ENCODE data around the gene SMIM45.
A peak's percentile ranks its signal among the peaks of the same experiment; 100 is the strongest.

Gene SMIM45

DNA sequence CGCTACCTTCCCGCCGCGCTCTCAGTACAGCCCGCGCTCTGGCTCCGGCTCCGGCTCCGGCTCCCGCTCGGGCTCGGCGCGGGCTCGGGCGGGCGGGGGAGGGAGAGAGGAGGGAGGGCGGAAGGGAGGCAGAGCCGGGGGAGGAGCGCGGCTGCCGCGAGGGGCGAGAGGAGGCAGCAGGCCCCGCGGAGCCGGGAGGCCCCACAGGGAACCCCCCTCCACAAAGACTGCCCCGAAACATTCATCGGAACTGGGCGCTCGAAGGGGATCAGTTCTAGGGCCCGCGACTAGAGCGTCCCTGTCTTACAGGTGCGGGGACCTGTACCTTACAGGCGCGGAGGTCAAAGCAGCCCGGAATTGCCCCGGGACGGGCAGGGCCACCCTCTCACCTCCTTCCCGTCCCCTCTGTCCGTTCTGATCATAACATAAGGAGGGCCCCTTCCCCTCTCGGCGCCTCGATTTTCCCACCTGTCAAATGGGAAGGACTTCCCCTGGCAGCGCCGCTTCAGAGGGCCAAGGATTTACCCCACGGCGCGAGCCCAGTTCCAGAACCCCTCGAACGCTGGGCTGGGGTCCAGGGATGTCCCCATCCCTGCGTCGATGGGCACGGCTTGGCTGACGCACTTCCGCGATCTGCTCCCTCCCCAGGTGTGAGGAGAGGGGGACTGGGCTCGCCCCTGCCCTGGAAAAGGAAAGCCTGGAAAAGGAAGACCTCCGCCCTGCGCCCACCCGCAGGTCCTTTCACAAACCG lies 36.7 kb upstream of the SMIM45 start, which contains the start of gene SHISA8:
SHISA8 (minus strand) TSS at position 40 of the 751 bp plus-strand sequence. CDS start 407 bp downstream, outside the sequence.
- DNase-seq (ENCODE audit: low spot score) = no peak
- intact Hi-C loops (cut with DNase I) = loop anchor here in 1 of 2 donors (1.0 kb wide), 1 partner anchor 24 kb away; no protein-coding TSS in a partner anchor

DNA sequence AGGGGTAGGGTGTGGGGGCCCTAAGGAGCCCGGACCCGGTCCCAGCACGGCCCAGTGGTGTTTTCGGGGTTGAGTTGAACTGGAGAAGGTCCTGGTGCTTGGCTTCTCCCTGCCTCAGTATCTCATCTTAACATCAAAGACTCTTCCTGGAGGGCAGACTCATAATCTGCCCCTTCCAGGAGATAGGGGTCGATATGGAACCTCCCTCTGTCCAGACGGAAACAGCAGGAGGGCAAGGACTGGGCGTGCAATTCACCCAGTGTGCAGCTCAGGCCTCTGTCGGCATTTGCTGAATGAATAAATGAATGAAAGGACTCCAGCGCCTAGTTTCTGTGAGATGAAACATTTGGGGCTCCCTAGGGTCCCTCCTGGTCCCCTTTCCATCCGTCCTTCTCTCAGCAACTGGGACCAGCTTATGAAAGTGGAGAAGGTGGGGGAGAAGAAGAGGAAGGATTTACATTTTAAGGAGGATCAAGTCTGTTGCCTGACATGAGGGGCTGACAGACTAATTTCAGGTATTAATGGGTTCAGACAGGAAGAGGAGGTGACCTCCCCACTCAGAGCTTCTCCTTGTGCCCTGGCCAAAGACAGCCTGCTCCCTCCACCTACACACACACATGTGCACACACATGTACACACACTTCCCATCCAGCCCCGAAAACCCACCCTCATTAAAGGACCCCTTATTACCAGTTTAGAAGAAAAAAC lies 36.0 kb upstream of the SMIM45 start:
- intact Hi-C loops (cut with DNase I) = loop anchor here in 1 of 2 donors (1.0 kb wide), 1 partner anchor 25 kb away; no protein-coding TSS in a partner anchor

DNA sequence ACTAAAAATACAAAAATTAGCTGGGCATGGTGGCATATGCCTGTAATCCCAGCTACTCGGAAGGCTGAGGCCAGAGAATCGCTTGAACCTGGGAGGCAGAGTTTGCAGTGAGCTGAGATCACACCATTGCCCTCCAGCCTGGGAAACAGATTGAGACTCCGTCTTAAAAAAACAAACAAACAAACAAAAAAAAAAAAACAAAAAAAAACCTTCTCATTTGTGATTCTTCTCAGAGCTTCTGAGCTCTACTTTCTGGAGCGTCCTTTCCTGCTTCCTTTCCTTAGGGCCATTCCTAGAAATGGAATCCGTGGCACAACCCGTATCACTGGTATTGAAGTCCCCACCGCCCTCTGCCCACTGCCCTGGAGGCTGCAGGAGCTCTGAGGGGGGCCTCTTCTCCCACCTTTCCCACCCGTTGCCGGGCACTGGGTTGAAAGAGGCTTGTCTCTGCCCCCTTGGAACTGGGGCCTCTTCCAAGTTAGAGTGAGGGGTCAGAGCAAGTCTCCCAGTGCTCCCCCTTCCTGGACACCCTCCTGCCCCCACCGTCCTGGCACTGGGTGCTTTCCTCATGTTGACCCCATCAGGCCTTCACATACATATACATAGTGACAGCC lies 35.1 kb upstream of the SMIM45 start:
- intact Hi-C loops (cut with DNase I) = no loop called here
- no peak for DNase-seq (ENCODE audit: low spot score)

More for the DNA sequence above, 36.0 kb upstream of the SMIM45 start:
- DNase-seq (ENCODE audit: low spot score) = no peak

DNA sequence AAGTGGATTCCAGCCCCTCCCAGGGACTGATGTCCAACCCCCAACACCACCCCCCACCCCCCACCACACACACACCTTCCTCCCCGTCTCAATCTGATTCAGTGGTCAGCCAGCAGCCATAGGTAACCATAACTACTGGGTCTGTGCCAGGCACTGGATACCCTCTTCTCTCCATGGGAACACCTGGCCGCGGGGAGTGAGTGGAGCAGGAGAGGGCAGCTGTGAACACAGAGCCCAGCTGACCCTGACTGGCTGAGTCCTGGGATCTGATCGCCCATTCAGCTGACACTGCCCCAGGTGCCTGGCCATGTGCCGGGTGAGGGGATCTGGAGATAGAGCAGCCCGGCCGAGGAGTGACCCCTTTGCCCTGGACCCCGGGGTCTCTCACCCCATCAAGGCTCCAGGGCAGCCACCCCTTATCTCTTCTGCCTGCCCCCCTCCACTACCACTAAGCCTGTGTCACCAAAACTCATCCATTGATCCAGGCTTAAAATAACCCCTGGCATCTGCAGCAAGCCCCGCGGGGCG lies 34.5 kb upstream of the SMIM45 start:
- no peak for DNase-seq (ENCODE audit: low spot score)
- intact Hi-C loops (cut with DNase I) = no loop called here

DNA sequence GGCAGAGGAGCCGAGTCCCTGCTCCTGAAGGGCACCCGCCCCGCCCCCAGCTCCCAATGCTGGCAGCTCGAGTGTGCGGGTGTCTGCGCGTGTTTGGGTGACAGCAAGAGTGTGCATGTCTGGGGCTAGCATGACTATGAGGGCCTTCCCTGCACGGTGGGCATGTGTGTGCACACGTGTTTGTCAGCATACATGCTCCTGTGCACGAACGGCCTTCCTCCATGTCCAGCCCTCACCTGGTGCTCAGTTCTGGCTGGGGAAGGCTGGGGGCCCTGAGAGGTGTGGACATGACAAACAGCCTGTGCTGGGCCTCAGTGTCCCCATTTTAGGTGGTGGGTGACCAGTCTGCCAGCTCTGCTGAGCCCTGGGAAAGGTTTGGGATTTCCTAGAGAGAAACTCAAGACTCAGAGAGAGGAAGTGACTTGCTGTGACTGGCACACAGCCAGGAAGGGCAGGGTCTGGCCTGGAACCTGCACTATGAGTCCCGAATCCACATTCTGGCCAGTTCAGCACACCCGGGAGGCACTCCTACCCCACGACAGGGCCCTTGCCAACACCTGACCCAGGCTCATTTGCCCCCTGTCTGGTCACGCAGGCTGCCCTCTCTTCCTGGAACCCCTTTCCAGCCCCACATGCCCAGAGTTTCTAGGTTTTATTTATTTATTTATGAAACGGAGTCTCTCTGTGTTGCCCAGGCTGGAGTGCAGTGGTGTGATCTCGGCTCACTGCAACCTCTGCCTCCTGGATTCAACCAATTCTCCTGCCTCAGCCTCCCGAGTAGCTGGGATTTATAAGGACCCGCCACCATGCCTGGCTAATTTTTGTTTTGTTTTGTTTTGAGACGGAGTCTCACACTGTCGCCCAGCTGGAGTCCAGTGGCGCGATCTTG lies 33.8 kb upstream of the SMIM45 start:
- peak; percentile 89 for DNase-seq (ENCODE audit: low spot score)
- intact Hi-C loops (cut with DNase I) = no loop called here

DNA sequence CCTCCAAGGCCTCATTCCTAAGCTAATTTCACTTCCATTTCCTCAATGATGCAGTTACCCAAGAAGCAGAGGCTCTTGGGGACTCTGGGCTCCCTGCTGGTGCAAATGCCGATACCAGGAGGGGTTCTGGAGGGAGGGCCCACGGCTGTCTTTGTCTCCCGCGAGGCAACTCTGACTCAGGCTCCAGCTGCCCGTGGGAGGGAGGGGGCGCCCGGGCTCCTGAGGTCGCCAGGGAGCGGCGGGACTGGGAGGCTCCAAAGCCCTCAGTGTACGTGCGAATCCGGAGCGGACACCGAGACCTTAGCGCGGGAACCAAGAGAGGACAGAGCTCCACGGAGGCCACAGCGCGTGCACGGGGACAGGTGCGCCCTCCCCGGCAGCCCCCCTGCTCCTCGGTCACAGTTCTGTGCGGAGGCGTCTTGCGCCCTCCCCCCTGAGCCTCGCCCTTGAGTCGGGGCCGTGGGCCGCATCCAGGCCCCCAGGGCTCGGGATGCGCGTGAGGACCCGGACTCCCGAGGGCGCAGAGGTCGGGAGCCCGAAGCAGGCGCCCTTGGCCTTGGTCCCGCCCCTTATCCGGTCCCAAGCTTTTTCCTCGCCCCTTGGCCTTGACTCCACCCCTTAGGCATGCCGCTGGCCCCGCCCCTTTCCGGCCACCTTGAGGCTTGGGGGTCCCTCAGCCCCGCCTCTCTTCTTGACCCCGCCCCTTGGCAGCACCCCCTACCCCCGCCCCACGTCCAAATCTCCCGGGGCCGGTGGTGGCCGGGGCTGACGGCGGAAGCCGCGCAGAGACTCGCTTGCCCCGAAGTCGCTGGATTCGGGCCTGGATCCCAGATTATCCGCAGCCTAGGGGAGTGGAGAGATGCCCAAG lies 32.4 kb upstream of the SMIM45 start:
- DNase-seq (ENCODE audit: low spot score) = no peak
- intact Hi-C loops (cut with DNase I) = no loop called here

DNA sequence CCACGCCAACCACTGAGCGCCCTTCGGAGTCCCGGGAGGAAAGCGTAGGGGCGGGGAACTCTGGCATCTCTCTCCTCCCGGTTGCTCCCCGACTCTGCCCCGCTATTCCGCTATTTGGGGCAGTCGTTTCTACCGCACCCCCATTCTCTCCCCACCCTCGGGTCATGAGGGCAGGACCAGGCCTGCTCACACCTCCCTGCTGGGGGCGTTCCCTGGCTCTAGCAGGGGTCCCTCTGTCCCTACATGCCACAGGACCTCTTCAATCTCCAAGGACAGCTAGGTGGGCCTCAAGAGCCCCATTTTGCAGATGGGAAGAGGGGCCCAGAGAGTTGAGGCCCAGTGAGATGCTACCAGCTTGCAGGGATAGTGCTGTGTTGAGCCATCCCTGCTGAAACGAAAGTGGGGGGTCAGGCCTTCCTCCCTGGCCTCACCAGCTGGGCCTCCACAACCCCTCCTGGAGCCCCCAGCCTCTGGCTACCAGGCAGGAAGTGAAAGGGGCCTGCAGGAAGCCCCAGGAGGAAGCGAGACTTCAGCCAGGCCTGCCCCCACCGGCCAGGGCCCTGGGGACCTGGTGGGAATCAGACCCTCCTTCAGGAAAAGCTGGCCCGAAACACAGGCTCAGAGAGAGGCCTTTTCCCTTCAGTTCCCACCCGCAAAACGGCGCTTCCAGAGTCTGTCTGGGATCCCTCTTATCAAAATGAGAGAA lies 31.5 kb upstream of the SMIM45 start:
- no peak for DNase-seq (ENCODE audit: low spot score)
- intact Hi-C loops (cut with DNase I) = no loop called here

DNA sequence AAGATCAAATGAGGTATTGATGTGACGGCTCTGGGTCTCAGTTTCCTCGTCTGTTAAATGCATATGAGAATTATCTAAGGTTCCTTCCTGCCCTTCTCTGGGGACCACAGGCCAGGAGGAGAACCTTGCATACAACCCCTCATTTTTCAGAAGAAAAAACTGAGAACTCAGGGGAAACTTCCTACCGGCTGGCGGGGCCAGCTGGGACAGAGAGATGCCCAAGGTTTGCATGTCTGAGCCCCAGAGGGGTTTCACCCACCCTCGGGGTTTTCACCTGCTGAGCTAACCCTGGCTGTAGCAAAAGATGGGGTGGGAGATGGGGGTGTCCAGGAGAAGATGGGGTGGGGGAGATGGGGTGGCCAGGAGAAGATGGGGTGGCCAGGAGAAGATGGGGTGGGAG lies 29.6 kb upstream of the SMIM45 start:
- intact Hi-C loops (cut with DNase I) = no loop called here
- no peak for DNase-seq (ENCODE audit: low spot score)

DNA sequence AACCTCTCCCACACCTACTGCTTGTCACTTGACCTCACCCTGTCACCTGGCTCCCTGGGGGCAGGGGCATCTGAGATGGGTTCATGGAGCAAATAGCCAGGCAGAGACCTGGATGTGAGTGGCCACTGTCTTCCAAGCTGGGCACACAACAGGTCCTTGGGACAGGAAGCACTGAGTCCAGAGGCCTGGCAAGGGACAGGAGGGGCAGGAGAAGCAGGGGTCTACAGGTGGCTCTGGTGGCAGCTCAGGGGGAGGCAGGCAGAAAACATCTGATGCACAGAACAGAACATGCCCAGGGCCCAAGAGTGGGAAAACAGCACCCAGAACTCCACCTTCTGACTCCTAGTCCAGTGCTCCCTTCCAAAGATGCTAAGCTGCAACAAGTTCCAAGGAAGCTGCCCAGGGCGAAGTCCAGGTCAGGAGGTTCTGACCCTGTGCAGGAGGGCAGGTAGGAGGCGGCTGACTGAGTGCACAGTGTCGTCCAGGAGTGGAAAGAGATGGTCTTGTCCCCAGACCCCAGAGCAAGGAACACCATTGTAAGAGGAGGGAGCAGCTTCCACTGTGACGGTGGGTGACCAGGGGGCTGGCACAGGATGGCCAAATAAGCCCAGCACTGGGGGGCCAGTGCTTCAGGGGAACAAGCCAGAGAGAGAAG lies 28.9 kb upstream of the SMIM45 start:
- intact Hi-C loops (cut with DNase I) = no loop called here
- no peak for DNase-seq (ENCODE audit: low spot score)

DNA sequence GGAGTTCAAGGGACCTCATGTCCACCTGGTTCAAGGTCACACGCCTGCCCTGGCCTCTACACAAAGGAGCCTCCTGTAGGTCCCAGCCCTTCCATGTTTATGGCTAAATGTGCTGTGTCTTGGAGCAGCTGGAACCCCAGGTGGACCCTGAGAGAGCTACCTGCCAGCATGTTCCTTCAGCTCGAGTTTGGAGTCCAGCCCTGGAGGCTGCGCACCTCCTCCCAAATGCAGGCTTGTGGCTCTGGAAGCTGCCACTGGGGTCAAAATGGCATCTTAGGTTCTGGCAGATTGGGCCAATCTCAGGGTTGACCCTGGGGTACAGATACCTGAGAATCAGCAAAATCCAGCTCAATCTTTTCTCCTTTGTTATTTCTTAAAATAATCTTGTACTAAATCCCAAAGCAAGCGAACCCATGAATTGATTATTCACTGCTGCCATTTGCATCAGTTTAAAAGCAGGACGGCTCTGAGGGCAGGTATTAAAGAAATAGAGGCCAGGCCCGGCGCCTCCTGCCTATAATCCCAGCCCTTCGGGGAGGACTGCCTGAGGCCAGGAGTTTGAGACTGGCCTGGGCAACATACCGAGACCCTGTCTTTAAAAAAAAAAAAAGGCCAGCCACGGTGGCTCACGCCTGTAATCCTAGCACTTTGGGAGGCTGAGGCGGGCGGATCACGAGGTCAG lies 28.2 kb upstream of the SMIM45 start:
- no peak for DNase-seq (ENCODE audit: low spot score)
- intact Hi-C loops (cut with DNase I) = no loop called here

DNA sequence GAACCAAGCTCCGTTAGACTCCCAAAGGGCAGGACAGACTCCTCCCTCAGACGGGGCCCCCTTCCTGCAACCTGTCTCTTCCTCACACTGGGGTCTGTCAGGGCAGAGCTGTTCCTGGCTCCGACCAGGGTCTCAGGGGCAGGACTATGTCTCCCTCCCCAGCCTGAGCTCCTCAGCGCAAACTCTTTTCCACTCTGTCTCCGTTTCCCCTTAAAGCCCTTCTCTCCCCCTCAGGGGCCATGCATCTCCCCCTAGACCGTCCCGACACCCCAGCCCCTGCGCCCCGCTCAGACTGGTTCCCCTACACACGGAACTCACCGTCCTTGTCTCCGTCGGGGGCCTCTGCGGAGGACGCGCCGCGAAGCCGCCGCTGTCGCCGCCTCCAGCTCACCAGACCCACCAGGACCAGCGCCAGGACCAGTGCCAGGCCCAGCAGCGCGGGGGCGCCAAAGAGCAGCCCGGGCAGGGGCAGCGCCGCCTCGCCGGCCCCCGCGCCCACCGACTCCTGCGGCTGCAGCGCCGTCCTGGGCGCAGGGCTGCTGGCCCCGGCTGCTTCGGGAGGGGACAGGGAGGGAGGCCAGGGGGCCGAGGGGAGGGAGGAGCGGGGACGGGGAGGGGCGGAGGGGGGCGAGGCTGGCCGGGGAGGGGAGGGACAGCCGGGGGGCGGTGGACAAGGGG lies 26.0 kb upstream of the SMIM45 start:
- DNase-seq (ENCODE audit: low spot score) = no peak
- intact Hi-C loops (cut with DNase I) = no loop called here

DNA sequence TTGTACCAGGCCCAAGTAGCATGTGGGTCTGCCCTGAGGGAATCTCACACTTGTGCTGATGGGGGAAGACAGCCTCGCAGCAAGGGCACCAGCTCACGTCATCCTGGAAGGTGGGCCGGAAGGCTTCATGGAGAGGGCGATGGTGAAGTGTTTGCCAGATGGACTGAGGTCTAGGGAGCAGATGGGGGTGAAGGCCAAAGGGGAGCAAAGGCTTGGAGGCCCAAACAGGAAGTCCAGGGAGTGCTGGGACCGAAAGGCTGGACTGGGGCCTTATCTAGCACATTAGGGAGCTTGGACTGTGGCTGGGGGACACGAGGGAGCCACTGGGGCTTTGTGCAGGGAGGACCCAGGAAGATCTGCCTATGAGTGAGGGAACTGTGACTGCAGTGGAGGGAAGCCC lies 24.1 kb upstream of the SMIM45 start:
- no peak for DNase-seq (ENCODE audit: low spot score)
- intact Hi-C loops (cut with DNase I) = no loop called here

DNA sequence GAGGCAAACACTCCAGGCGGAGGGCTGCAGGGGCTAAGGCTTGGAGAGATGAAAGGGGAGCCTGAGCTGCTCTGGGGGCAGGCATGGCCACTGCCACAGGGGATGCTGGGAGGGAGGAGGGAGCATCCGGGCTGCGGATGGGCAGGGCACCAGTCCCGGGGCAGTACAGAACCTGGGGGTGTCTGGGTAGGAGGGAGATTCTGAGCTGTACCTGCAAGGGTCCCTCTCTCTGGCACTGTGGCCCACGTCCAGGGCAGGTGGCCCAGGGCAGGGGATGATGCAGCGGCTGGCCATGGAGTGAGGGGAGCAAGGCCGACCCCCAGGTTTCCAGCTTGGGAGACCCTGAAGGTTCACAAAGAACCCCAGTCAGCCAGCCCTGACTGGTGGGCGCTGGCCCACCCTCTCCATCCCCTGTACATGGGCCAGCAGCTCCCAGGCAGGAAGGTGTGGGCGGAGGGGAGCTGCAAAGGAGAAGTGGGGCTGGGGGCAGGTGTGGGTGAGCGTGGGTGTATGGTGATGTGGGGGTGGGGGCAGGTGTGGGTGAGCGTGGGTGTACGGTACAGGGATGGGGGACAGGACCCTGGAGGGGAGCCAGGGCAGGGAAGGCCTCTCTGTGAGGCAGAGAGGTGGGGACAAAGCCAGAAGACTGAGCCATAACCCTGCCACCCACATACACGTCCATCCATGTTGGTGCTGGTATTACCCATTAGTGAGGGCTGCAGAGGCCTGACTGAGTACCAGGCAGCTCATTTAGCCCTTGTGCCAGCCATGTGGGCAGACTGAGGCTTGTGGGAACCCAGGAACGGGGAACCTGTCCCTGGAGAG lies 23.1 kb upstream of the SMIM45 start:
- no peak for DNase-seq (ENCODE audit: low spot score)
- intact Hi-C loops (cut with DNase I) = no loop called here

DNA sequence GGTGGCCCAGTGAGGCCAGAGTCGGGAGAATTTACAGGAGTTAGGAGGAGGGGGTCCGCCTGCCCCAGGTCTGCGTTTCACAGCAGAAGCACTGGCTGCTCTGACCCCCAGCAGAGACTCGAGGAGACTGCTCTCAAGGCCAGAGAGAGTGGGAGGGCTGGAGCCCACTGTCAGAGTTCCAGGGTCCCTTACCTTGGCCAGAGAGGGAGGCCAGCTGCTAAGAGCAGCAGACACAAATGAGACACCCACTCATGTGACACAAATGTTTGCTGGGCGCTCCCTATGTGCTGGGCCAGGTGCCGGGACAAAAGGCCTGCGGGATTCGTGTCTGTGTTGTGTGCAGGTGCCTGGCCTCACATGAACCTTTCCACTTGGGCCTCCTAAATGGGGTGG lies 22.5 kb upstream of the SMIM45 start:
- DNase-seq (ENCODE audit: low spot score) = no peak
- intact Hi-C loops (cut with DNase I) = no loop called here

DNA sequence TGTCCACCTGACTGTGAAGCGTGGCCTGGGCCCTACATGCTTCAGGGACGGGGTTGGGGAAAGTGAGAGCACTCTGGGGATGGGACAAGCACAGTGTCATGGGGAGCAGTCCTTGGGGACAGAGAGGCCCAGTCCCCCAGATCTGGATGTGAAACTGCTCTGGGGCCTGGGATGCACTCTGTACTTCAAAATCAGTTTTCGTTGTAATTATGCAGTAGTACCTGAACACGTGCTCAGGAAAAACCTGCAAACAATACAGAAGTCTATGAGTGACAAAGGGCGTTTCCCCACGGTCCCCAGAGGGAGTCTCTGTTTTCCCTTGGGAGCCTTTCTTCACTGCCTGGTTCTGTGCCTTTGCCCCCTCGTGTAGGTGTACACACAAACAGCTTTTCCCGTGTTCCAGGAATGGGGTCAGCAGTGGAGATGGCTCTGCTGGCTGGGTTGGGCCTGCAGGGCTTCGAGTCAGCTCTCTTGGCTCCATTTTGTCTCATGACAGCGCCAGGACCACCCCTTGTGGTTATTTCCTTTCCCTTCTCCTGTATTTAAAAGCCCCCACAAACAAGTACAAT lies 20.2 kb upstream of the SMIM45 start:
- intact Hi-C loops (cut with DNase I) = no loop called here
- no peak for DNase-seq (ENCODE audit: low spot score)

Data from posterior vena cava (tissue), 2 donors.